Activated CD4-positive, alpha-beta T cell treated with anti-CD3 and anti-CD28 coated beads for 36 hours (primary cell): Measurements from ENCODE around the gene PLEKHS1. TPM values are rescaled to one million over a fixed set of nuclear protein-coding genes. Genes with fewer than 3 reads are reported as not detected.

ENCODE experiments used
- ATAC-seq: fragments of 200-7000 bp; cut with Tn5 transposase; one replicate; pipeline ENCODE4 v1.10.0; 2021; ENCODE audit warnings: mild to moderate bottlenecking, moderate library complexity
- CTCF ChIA-PET: fragments of 350-600 bp; sonication (Branson Sonifier 250); formaldehyde crosslinking; loops from one replicate; lab custom pipeline; 2021; ENCODE audit warnings: antibody characterized with exemption; lab: Charles Lee
- POLR2A ChIA-PET: fragments of 350-600 bp; sonication (Branson Sonifier 250); formaldehyde crosslinking; loops from one replicate; lab custom pipeline; 2021; ENCODE audit warnings: antibody characterized with exemption, inconsistent platforms; lab: Charles Lee
- DNase-seq: peaks from one replicate; pipeline ENCODE4 v3.0.0-alpha.2; 2020
- H3K27ac Mint-ChIP-seq: one replicate; pipeline ENCODE4 v1.8.0; 2021; ENCODE audit warnings: mixed read lengths
- H3K27me3 Mint-ChIP-seq: one replicate; pipeline ENCODE4 v1.8.0; 2021; ENCODE audit warnings: mixed read lengths
- H3K36me3 Mint-ChIP-seq: one replicate; pipeline ENCODE4 v1.8.0; 2021; ENCODE audit warnings: low read depth, mixed read lengths
- H3K4me1 Mint-ChIP-seq: one replicate; pipeline ENCODE4 v1.8.0; 2021; ENCODE audit warnings: mixed read lengths
- H3K4me3 Mint-ChIP-seq: one replicate; pipeline ENCODE4 v1.8.0; 2021; ENCODE audit warnings: mild to moderate bottlenecking, moderate library complexity, mixed read lengths
- H3K9me3 Mint-ChIP-seq: one replicate; pipeline ENCODE4 v1.8.0; 2021; ENCODE audit warnings: low read depth, mixed read lengths
- intact Hi-C, 2 experiments: fragments of 100-400 bp; cut with DNase I in 1 of 2; cut with micrococcal nuclease in 1 of 2; formaldehyde crosslinking; loops; one replicate each; pipeline versions ENCODE4 v1.14.2 to v1.15.1; 2022 to 2024; cut with DNase I, micrococcal nuclease
- total RNA-seq, 2 experiments: library from RNA; stranded (reverse); gene quantifications; one replicate each; pipeline ENCODE4 v1.2.3, GENCODE V29; 2021

The PLEKHS1 gene
- total RNA-seq, 2 experiments from 2014 or later, result 0.07 to 0.09 TPM

DNA sequence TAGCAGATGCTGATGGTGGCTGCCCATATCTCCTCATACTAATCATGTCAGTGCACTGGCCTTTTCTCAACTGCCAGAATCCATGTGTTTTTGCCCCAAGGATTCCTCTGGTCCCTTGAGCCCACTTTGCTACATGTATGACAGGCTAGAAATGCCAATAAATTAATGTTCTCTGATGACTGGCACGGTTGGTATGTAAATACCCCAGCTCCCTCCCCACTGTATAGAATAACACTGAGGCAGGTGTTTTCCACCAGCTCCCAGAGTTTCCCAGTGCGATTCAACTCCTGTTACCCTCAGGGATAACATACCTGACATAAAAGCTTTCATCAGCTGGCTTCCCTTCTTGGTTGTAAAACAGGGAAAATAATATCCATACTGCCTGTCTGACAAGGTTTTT is 9.0 kb upstream of the PLEKHS1 start:
- ChIA-PET CTCF (no interaction called here), POLR2A (no interaction called here)
- H3K27ac Mint-ChIP-seq, result no peak overlapping the region
- peaks cover 14% of the 10 kb centered on the region for H3K27me3 Mint-ChIP-seq
- no peak for DNase-seq
- no peaks in the 10 kb centered on the region for H3K4me1 Mint-ChIP-seq
- intact Hi-C loops, result no loop called here
- H3K4me3 Mint-ChIP-seq, result no peak overlapping the region
- peaks cover 2% of the 10 kb centered on the region for H3K9me3 Mint-ChIP-seq
- ATAC-seq, result no peak
- H3K36me3 Mint-ChIP-seq, result no peaks in the 10 kb centered on the region

DNA sequence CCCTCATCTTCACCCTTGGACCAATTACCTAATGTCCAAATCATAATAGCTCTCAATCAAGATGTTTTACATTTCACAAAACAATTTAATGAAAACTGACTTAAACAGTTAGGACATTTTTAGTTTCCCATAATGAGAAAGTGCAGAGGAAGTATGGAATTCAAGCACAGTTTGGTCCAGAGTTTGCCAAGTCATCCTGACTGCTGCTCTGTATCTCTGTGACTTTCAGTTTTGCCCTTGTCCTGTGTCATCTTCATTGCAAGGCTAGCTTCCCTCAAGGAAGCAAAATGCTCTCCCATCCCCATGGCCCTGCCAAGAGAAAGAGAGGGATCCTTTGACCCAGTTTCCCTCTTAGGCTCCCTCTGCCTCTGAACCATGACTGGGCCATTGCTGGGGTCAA is 7.9 kb upstream of the PLEKHS1 start:
- ChIA-PET POLR2A (no interaction called here), CTCF (interaction anchor here (1.0 kb wide), 1 partner anchor 9 kb away, joined by 3 read pairs; no protein-coding TSS in a partner anchor)
- Mint-ChIP-seq H3K27me3 (peaks cover 14% of the 10 kb centered on the region), H3K4me3 (no peak overlapping the region), H3K4me1 (no peaks in the 10 kb centered on the region), H3K36me3 (no peaks in the 10 kb centered on the region), H3K27ac (no peak overlapping the region), H3K9me3 (peaks cover 2% of the 10 kb centered on the region)
- DNase-seq (no peak), ATAC-seq (no peak)
- intact Hi-C loops, result no loop called here

DNA sequence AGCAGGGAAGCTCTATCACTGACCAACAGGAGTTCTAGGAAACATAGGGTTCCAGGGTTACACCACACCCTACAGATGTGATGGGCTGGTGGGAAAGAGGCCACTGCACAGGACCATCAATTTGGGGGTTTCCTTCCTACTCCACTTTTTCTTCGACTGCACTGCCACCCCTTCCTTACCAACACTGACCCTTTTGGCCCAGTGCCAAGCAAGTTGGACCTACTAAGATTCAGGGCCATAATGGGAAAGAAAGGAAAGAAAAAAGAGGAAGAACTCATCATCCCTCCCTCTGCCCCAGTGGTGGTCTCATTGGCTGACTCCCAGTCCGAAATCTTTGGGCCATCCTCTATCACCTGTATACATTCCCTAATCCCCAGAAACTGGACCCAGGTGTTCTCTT is 6.1 kb upstream of the PLEKHS1 start:
- H3K9me3 Mint-ChIP-seq, result peaks cover 2% of the 10 kb centered on the region

DNA sequence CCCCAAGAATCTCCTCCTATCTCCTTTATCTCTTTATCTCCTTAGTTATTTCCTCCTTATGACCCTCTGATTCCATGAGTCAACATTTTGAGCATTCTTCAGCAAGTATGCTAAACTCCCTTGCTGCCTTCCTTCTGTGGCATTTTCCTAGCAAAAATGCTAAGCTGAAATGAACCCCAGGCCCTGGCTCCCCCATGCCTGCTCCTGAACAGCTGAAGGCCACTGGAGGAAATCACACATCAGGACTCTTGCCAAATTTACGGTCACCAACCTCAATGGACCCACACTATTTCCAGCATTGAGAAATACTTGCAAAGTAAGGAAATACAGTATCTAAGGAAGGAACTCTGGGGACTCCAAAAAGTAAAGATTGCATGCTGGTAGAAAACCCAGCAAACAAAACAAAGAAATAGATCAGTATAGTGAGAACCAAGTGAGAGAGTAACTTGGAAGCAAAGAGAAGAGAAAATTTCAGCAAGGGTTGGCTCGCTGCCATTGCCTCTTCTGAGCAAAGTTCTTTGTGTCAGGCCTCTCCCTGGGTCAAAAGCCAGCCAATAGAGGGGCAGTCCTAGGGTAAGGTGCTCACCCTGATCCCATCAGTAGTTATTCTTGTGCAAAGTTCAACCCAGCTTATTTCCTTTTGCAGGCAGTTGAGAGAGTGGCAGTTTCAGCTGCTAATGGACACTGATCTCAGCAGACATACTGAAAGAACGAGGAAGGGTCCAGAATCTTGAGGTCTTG is 5.1 kb upstream of the PLEKHS1 start:
- POLR2A ChIA-PET, result no interaction called here
- ATAC-seq (no peak), DNase-seq (no peak)
- intact Hi-C loops, result no loop called here
- H3K4me1 Mint-ChIP-seq, result no peaks in the 10 kb centered on the region
- no peak overlapping the region for H3K27ac Mint-ChIP-seq
- peaks cover 2% of the 10 kb centered on the region for H3K9me3 Mint-ChIP-seq
- no peak overlapping the region for H3K4me3 Mint-ChIP-seq
- no peaks in the 10 kb centered on the region for H3K36me3 Mint-ChIP-seq
- peaks cover 12% of the 10 kb centered on the region for H3K27me3 Mint-ChIP-seq
- CTCF ChIA-PET, result no interaction called here

More for the DNA sequence above, 6.1 kb upstream of the PLEKHS1 start:
- H3K4me1 Mint-ChIP-seq, result no peaks in the 10 kb centered on the region
- intact Hi-C loops, result no loop called here
- CTCF ChIA-PET, result no interaction called here
- POLR2A ChIA-PET, result no interaction called here
- ATAC-seq (no peak), DNase-seq (no peak)
- no peak overlapping the region for H3K27ac Mint-ChIP-seq
- peaks cover 12% of the 10 kb centered on the region for H3K27me3 Mint-ChIP-seq
- no peak overlapping the region for H3K4me3 Mint-ChIP-seq
- H3K36me3 Mint-ChIP-seq, result no peaks in the 10 kb centered on the region

DNA sequence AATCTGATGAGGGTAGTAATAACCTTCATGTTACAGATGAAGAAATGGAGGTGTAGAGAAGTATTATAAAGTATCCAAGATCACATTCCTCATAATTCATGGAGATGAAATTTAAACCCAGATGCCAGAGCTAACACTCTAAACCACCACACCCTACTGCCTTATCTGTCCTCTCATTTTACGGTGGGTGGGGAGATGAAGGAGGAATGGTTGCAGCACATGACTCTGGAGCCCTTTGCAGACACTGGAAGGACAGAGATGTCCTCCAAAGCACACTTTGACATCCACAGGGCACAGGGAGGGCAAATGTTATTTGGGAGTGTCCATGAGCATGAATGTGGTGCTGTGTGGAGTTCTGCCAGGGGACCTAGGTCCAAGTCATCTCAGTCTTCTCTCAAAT is 1.1 kb downstream of the PLEKHS1 start:
- no peak overlapping the region for H3K27ac Mint-ChIP-seq
- no peaks in the 10 kb centered on the region for H3K9me3 Mint-ChIP-seq
- H3K36me3 Mint-ChIP-seq, result no peaks in the 10 kb centered on the region
- H3K27me3 Mint-ChIP-seq, result peaks cover 2% of the 10 kb centered on the region
- POLR2A ChIA-PET, result no interaction called here
- no peaks in the 10 kb centered on the region for H3K4me1 Mint-ChIP-seq
- CTCF ChIA-PET, result interaction anchor here (1.2 kb wide), 1 partner anchor 9 kb away, joined by 3 read pairs; no protein-coding TSS in a partner anchor
- H3K4me3 Mint-ChIP-seq, result no peak overlapping the region
- no peak for ATAC-seq
- intact Hi-C loops, result no loop called here
- DNase-seq, result no peak

DNA sequence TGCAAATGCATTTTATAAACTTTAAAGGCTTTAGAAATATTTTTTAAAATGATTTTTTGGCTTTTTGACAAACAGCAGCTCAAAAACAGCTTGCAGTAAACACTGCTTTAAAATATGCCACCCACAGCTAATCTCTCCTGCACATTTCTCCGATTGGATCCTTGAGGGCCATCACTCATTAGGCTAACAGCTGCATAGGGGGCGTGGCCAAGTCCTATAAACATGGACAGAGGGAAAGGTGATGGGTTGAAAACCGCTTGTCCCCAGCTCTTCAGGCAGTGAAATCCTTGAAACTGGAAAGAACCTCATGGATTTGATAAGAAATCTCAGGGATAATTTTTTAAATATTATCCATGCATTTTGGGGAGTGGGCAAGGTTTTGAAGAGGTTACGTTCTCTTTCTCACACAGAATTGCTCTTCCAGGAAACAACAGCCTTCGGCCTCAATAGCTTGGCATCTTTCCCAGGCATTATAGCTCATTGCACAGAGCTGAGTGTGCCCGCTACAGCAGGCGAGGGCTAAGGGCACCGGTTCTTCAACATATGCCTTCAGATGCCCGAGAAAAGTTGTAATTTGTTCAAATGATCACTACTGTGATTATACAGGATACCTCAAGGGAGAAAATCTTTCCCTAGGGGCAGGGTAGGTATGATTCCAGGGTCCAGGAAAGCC is 1.7 kb downstream of the PLEKHS1 start:
- ChIA-PET POLR2A (no interaction called here), CTCF (interaction anchor here (0.6 to 1.2 kb wide), 2 partner anchors 10 to 345 kb away, joined by 3 read pairs; no protein-coding TSS in a partner anchor)
- ATAC-seq (no peak), DNase-seq (no peak)
- no peak overlapping the region for H3K27ac Mint-ChIP-seq
- H3K4me3 Mint-ChIP-seq, result no peak overlapping the region
- no peaks in the 10 kb centered on the region for H3K4me1 Mint-ChIP-seq
- H3K9me3 Mint-ChIP-seq, result no peaks in the 10 kb centered on the region
- no peaks in the 10 kb centered on the region for H3K36me3 Mint-ChIP-seq
- H3K27me3 Mint-ChIP-seq, result peaks cover 2% of the 10 kb centered on the region
- intact Hi-C loops, result no loop called here

DNA sequence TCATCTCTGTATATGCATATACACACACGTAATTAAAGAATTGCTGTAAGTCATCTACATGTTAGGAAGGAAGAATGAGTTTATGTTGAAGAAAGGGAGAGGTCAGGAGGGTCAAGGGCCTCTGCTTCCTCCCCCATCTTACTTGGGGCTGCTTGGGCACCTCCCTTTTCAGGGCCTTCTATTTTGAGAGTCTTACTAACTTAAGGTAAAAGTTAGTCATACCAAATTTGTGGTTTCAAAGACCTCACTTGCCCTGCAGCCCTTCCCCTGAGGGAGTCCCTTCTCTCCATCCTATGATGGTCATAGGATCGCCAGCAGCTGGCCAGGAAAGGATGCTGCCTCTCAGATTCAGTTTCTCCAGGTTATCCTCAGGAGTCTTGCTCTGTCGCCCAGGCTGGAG is 2.6 kb downstream of the PLEKHS1 start:
- Mint-ChIP-seq H3K36me3 (no peaks in the 10 kb centered on the region), H3K4me1 (no peaks in the 10 kb centered on the region), H3K9me3 (no peaks in the 10 kb centered on the region), H3K4me3 (no peak overlapping the region), H3K27me3 (peaks cover 2% of the 10 kb centered on the region), H3K27ac (no peak overlapping the region)
- intact Hi-C loops, result no loop called here
- peak; percentile 9 for ATAC-seq
- no peak for DNase-seq
- POLR2A ChIA-PET, result no interaction called here
- CTCF ChIA-PET, result no interaction called here

DNA sequence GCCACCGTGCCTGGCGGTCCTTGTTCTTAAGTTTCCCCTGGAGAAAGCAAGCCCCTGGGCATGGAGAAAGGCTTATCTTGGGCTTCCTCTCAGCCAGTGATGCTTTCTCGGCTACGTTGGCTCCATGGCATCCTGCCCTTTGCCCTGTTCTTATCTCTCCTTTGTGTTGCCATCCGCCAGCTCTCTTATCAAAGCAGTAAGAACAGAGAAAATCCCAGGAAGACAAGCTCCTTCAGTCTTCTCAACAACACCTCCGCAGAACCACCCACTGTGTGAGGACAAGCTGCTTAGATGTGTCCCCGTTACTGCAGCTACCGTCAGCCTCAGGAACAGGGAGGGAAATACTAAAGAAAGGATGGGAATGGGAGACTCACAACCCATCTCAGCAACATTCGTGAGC is 3.3 kb downstream of the PLEKHS1 start:
- no peak for ATAC-seq
- Mint-ChIP-seq H3K4me3 (no peak overlapping the region), H3K9me3 (no peaks in the 10 kb centered on the region), H3K27me3 (peaks cover 2% of the 10 kb centered on the region), H3K27ac (no peak overlapping the region), H3K4me1 (no peaks in the 10 kb centered on the region), H3K36me3 (no peaks in the 10 kb centered on the region)
- intact Hi-C loops, result no loop called here
- CTCF ChIA-PET, result interaction anchor here (0.9 kb wide), 1 partner anchor 11 kb away, joined by 3 read pairs; no protein-coding TSS in a partner anchor
- no peak for DNase-seq
- POLR2A ChIA-PET, result no interaction called here

DNA sequence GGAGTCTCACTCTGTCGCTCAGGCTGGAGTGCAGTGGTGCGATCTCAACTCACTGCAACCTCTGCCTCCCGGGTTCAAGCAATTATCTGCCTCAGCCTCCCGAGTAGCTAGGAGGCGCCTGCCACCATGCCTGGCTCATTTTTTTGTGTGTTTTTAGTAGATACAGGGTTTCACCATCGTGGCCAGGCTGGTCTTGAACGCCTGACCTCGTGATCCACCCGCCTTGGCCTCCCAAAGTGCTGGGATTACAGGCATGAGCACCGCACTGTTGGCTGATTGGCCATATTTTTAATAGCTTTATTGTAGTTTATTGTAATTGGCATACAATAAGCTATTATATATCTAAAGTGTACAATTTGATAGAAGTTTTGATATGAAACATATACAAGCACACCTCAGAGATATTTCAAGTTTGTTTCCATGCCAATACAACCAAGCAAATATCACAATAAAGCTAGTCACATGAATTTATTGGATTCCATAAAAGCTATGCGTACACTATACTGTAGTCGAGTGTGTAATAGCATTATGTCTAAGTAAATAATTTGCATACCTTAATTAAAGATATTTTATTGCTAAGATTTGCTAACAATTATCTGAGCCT is 5.6 kb downstream of the PLEKHS1 start:
- Mint-ChIP-seq H3K27ac (no peak overlapping the region), H3K4me1 (no peaks in the 10 kb centered on the region), H3K36me3 (no peaks in the 10 kb centered on the region), H3K4me3 (no peak overlapping the region), H3K27me3 (peaks cover 2% of the 10 kb centered on the region), H3K9me3 (no peaks in the 10 kb centered on the region)
- ChIA-PET POLR2A (no interaction called here), CTCF (no interaction called here)
- intact Hi-C loops, result no loop called here
- no peak for ATAC-seq
- no peak for DNase-seq

DNA sequence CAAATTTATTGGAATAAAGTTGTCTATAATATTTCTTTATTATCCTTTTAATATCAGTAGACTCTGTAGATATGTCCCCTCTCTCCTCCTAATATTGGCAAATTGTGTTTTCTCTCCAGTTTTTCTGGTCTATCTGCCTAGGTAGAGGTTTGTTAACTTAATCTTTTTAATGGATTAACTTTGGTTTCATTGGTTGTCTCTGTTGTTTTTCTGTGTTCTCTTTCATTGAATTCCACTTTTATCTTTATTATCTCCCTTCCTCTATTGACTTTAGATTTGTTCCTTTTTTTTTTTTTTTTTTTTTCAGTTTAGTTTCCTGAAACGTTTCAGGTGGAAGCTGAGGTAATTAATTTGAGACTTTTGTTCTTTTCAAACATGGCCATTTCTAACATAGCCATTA is 10.6 kb downstream of the PLEKHS1 start:
- ChIA-PET POLR2A (no interaction called here), CTCF (interaction anchor here (0.5 kb wide), 1 partner anchor 24 kb away, joined by 3 read pairs; no protein-coding TSS in a partner anchor)
- DNase-seq, result no peak
- H3K27ac Mint-ChIP-seq, result no peak overlapping the region
- H3K36me3 Mint-ChIP-seq, result peaks cover 1% of the 10 kb centered on the region
- intact Hi-C loops, result no loop called here
- H3K4me1 Mint-ChIP-seq, result no peaks in the 10 kb centered on the region
- peaks cover 5% of the 10 kb centered on the region for H3K9me3 Mint-ChIP-seq
- H3K4me3 Mint-ChIP-seq, result no peak overlapping the region
- ATAC-seq, result no peak
- H3K27me3 Mint-ChIP-seq, result peaks cover 8% of the 10 kb centered on the region

DNA sequence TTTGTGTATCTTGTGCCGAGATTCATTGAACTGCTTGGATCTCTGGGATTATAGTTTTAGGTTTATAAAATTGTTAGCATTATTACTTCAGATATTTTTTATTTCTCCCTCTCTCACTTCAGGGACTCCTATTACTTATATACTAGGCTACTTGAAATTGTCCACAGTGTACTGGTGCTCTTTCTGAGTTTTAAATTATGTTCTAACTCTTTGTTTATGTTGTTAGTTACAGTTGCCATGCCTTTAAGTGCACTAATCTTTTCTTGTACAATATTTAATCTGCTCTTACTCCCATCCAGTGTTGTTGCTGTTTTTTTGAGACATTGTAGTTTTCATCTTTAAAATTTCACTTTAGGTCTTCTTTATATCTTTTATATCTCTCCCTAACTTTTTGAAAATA is 13.1 kb downstream of the PLEKHS1 start:
- no peaks in the 10 kb centered on the region for H3K4me1 Mint-ChIP-seq
- H3K27me3 Mint-ChIP-seq, result peaks cover 20% of the 10 kb centered on the region
- POLR2A ChIA-PET, result no interaction called here
- CTCF ChIA-PET, result no interaction called here
- H3K9me3 Mint-ChIP-seq, result peaks cover 5% of the 10 kb centered on the region
- no peak overlapping the region for H3K27ac Mint-ChIP-seq
- no peak overlapping the region for H3K4me3 Mint-ChIP-seq
- intact Hi-C loops, result no loop called here
- ATAC-seq, result no peak
- H3K36me3 Mint-ChIP-seq, result peaks cover 1% of the 10 kb centered on the region
- DNase-seq, result no peak
